HG02885 (cell line): ENCODE data around the gene CBX4.
"Not testable (repeated sequence)": the region's sequence is repeated elsewhere in the genome, so short reads cannot be mapped to it uniquely, and the experiment has no call there.

Source experiments
- ATAC-seq: cut with Tn5 transposase; IDR thresholded peaks from one replicate; pipeline ENCODE4 v1.9.1; 2021; ENCODE audit warnings: mild to moderate bottlenecking; ENCODE audit not compliant: unreplicated experiment, poor library complexity

The CBX4 gene

GRCh38 chr17:79861413-79862216, 22.4 kb upstream of the CBX4 start:
- no peak for ATAC-seq

- no peak for ATAC-seq
These were observed 20.7 kb upstream of the CBX4 start for GRCh38 chr17:79859676-79860615.

DNA sequence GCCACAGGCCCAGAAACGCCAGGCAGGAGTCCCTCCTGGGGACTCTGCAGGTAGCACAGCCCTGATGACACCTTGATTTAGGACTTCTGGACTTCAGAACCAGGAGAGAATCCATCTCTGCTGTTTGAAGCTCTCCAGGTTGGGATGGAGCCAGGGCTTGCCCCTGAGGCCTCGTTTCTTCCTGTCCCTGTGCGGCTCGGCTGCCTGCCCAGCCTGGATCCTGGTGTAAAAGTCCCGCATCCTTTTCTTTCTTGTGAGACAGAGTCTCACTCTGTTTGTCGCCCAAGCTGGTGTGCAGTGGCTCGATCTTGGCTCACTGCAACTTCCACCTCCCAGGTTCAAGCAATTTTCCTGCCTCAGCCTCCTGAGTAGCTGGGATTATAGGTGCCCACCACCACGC, 17.9 kb upstream of the CBX4 start:
- no peak for ATAC-seq

GRCh38 chr17:79855331-79856124, 16.3 kb upstream of the CBX4 start:
- ATAC-seq: no peak

GRCh38 chr17:79854080-79855060, 15.1 kb upstream of the CBX4 start:
- no peak for ATAC-seq

- ATAC-seq: not testable (repeated sequence)
These were observed 13.9 kb upstream of the CBX4 start for GRCh38 chr17:79853168-79853567.

- no peak for ATAC-seq
These were observed 13.5 kb upstream of the CBX4 start for GRCh38 chr17:79852748-79853147.

DNA sequence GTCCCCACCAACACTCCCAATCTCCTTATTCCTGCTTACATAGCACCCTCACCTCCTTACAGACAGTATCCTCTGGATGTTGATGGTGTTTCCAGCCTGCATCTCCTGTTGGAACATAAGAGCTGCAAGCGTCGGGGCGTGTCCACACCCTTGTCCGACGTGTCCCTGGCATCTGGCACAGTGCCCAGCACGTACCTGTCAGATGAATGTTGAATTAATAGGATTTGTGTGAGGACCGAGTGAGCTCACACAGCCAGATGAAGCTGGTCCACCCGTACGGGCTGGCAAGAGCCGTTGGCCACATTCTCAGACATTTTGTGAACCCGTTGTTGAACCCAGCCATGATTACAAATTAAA, 12.2 kb upstream of the CBX4 start:
- ATAC-seq: no peak

GRCh38 chr17:79850571-79851460, 11.6 kb upstream of the CBX4 start:
- ATAC-seq: no peak

- ATAC-seq: no peak
These were observed 10.7 kb upstream of the CBX4 start for GRCh38 chr17:79849953-79850352.

GRCh38 chr17:79848370-79848766, 9.1 kb upstream of the CBX4 start:
- no peak for ATAC-seq

GRCh38 chr17:79847698-79848369, 8.6 kb upstream of the CBX4 start:
- no peak for ATAC-seq

DNA sequence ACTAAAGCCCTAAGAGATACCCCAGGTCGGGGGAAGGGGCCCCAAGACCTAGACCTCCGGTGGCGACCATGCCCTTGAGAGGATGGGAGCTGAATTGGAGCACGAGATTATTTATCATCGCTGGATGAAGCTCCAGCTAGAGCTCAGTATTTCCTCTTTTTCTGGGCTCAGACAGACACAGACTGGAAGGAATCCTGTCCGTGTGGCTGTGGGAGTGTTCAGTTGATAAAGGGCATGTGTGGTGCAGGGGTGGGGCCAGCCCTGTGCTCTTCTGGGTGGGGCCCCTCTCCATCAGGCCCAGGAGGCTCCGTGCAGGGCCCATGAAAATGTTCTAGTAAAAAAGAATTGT, 6.3 kb upstream of the CBX4 start:
- no peak for ATAC-seq

GRCh38 chr17:79844869-79845600, 5.8 kb upstream of the CBX4 start:
- ATAC-seq: no peak

DNA sequence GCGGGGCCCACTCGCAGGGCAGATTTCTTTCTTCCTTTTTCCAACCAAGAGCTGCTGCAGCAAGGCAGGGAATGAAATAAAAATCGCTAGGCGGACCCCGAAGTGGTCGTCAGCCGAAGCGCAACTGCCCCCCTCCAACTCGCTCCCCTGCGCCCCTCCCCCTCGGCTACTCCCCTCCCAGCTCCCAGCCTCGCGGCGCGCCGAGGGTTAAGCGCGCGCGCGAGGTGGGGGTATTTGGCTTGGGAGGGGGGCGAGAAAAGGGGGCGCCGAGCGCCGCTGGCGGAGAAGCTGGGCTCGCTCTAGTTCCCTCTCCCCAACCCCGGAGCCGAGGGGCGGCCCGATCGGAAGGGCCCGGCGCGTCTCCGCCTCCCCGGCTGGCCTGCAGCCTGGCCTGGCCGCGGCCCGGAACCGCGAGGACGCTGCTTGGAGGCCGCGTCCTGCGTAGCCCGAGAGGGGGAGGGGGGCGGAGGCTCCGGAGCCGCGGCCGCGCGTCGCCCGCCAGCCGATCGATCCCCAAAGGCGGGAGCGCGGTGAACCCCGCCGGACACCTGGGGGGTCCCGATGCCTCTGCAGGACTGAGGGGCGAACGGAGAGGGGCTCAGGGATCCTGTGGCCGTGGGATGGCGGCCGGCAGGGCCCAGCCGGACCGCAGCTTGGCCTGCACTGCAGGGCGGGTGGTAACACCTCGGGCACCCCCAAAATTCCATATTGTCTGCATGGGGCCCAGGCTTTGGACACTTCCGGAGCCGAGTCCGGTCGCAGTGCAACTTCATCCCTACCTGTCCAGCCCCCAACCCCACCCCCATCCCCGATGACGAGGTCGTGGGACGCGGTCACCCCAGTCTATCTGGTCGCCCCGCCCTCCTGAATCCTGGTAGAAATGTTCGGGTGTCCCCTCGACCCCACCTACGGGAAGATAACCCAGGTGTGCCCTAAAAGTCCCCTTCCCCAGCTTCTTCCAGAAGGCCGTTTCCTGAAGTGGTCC, 4.9 kb upstream of the CBX4 start:
- no peak for ATAC-seq

GRCh38 chr17:79843474-79843815, 4.2 kb upstream of the CBX4 start:
- no peak for ATAC-seq
